Vagina (tissue), 2 donors: ENCODE data around the gene COX5B.

Source experiments
- CTCF ChIP-seq, 3 experiments: fragments of 450-650 bp in 2 of 3; fragments of 200-600 bp in 1 of 3; sonication (generic) in 1 of 3; IDR thresholded peaks; one replicate each; pipeline ENCODE4 v1.5.1; 2017 to 2019; ENCODE audit warnings: antibody characterized with exemption in 3 of 3, mild to moderate bottlenecking in 2 of 3, moderate library complexity in 2 of 3
- POLR2A ChIP-seq, 2 donors: fragments of 450-650 bp; IDR thresholded peaks; one replicate each; pipeline ENCODE4 v1.6.1; 2017; ENCODE audit warnings: antibody characterized with exemption in 2 of 2, mild to moderate bottlenecking in 2 of 2, moderate library complexity in 2 of 2
- POLR2AphosphoS5 ChIP-seq, 2 donors: sonication (generic); formaldehyde crosslinking; IDR thresholded peaks; one replicate each; pipeline ENCODE4 v1.9.0; 2017; ENCODE audit warnings: antibody characterized with exemption in 2 of 2, mild to moderate bottlenecking in 2 of 2, low read depth in 1 of 2; ENCODE audit not compliant: insufficient read depth in 1 of 2

- TF ChIP-seq CTCF (IDR thresholded peaks at IDR 0.05) (no peak), POLR2AphosphoS5 (IDR thresholded peaks at IDR 0.05; ENCODE audit: insufficient read depth in 1 of 2, low read depth in 1 of 2) (no peak), POLR2A (IDR thresholded peaks at IDR 0.05) (no peak)
Measured at GRCh38 chr2:97691166-97691565, 45.3 kb downstream of the COX5B start.
